Dendritic cell treated with granulocyte-macrophage colony-stimulating factor and Interleukin-4, amounts not matched to agents 40 ng/mL and 50 ng/mL, for 4 days (primary cell): ENCODE results near the gene QPCT.
"Not testable (repeated sequence)": the region's sequence is repeated elsewhere in the genome, so short reads cannot be mapped to it uniquely, and the experiment has no call there.

Source experiments
- H3K27ac Mint-ChIP-seq: one replicate; pipeline ENCODE4 v1.8.0; 2022; ENCODE audit warnings: mild to moderate bottlenecking, mixed read lengths
- H3K27me3 Mint-ChIP-seq: one replicate; pipeline ENCODE4 v1.8.0; 2022; ENCODE audit warnings: mild to moderate bottlenecking, mixed read lengths
- H3K36me3 Mint-ChIP-seq: one replicate; pipeline ENCODE4 v1.8.0; 2022; ENCODE audit warnings: low read depth, mixed read lengths
- H3K4me1 Mint-ChIP-seq: one replicate; pipeline ENCODE4 v1.8.0; 2022; ENCODE audit warnings: low read depth, mixed read lengths
- H3K4me3 Mint-ChIP-seq: one replicate; pipeline ENCODE4 v1.8.0; 2022; ENCODE audit warnings: mild to moderate bottlenecking, moderate library complexity, mixed read lengths
- H3K9me3 Mint-ChIP-seq: one replicate; pipeline ENCODE4 v1.8.0; 2022; ENCODE audit warnings: mixed read lengths
- intact Hi-C: fragments of 100-400 bp; cut with micrococcal nuclease; formaldehyde crosslinking; loops from one replicate; pipeline ENCODE4 v1.15.0; 2022

QPCT gene

DNA sequence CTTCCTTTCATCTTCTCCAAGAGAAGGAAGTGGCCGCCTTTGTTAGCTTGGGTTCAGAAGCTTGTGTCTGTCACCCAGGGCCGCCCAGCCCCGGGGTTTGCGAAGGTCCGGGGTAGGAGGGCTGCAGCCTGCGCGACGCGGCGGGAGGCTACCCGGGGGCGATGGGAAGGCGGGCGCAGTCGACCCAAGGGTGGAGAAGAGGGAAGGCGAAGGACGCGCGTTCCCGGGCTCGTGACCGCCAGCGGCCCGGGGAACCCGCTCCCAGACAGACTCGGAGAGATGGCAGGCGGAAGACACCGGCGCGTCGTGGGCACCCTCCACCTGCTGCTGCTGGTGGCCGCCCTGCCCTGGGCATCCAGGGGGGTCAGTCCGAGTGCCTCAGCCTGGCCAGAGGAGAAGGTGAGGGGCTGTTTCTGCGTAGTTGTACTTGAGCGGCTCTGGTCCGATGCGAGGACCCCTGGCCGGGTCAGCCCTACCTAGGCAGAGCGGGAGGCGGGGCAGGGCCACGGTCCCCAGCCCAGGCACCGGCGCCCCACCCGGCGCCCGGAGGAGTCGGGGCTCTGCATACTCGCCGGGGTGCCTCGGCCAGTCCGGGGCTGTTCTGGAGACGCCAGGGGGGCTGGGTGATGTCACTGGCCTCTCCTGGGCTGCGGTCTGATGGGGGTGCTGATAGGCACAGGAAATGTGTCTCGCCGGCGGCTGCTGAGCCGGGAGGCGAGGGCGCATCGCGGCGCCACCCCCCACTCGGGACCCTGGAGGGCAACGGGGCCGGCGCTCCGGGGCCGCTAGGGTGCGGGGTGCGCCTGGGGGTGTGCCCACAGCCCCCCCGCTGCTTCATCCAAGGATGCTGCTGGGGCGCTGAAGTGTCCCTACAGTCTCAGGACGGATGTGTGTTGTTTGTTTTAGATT lies at the start of gene QPCT:
TSS of gene QPCT (plus strand) at position 178 of the 909 bp plus-strand sequence. CDS start at position 280, 102 bp downstream.
- intact Hi-C loops = loop anchor here (1.0 to 2.0 kb wide), 2 partner anchors 19 to 46 kb away; no protein-coding TSS in a partner anchor
- H3K36me3 Mint-ChIP-seq = peaks cover 16% of the 10 kb centered on the region

DNA sequence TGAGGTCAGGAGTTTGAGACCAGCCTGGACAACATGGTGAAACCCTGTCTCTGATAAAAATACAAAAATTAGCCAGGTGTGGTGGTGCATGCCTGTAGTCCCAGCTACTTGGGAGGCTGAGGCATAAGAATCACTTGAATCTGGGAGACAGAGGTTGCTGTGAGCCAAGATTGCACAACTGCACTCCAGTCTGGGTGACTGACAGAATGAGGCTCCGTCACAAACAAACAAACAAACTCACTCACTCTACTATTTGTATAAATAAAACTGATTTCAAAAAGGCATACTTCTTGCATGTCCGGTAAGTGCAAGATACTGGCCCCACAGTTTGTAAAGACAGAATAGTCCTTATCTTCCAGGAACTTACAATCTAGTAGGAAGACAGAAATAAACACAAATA lies 49.6 kb upstream of the QPCT start:
- H3K27me3 Mint-ChIP-seq, H3K9me3 Mint-ChIP-seq, intact Hi-C loops, H3K4me3 Mint-ChIP-seq: not testable (repeated sequence)
- peak overlapping the region; percentile 25 for H3K27ac Mint-ChIP-seq
- peaks cover 38% of the 10 kb centered on the region for H3K36me3 Mint-ChIP-seq
- peaks cover 39% of the 10 kb centered on the region for H3K4me1 Mint-ChIP-seq

More for the DNA sequence above, at the start of gene QPCT:
- H3K4me3 Mint-ChIP-seq = peak within 1 kb of the TSS; percentile 86
- no peaks in the 10 kb centered on the region for H3K9me3 Mint-ChIP-seq
- peaks cover 64% of the 10 kb centered on the region for H3K4me1 Mint-ChIP-seq
- H3K27me3 Mint-ChIP-seq = no peaks in the 10 kb centered on the region
- H3K27ac Mint-ChIP-seq = peak within 1 kb of the TSS; percentile 88

GRCh38 chr2:37295469-37296073 lies 48.9 kb upstream of the QPCT start:
- Mint-ChIP-seq H3K27me3 (no peaks in the 10 kb centered on the region), H3K9me3 (no peaks in the 10 kb centered on the region), H3K27ac (peak overlapping the region; percentile 25), H3K4me3 (no peak overlapping the region), H3K4me1 (peaks cover 39% of the 10 kb centered on the region), H3K36me3 (peaks cover 32% of the 10 kb centered on the region)
- intact Hi-C loops = no loop called here

GRCh38 chr2:37297632-37298031 lies 46.8 kb upstream of the QPCT start:
- Mint-ChIP-seq H3K27me3 (no peaks in the 10 kb centered on the region), H3K27ac (no peak overlapping the region), H3K4me3 (no peak overlapping the region), H3K9me3 (no peaks in the 10 kb centered on the region), H3K4me1 (peaks cover 36% of the 10 kb centered on the region), H3K36me3 (peaks cover 13% of the 10 kb centered on the region)
- intact Hi-C loops = no loop called here

- no peaks in the 10 kb centered on the region for H3K9me3 Mint-ChIP-seq
- H3K27ac Mint-ChIP-seq = no peak overlapping the region
- intact Hi-C loops = loop anchor here (10.0 kb wide), 1 partner anchor 65 kb away; no protein-coding TSS in a partner anchor
- H3K4me1 Mint-ChIP-seq = peaks cover 43% of the 10 kb centered on the region
- no peaks in the 10 kb centered on the region for H3K27me3 Mint-ChIP-seq
- no peak overlapping the region for H3K4me3 Mint-ChIP-seq
- peaks cover 25% of the 10 kb centered on the region for H3K36me3 Mint-ChIP-seq
Measured at GRCh38 chr2:37300146-37300545, 44.3 kb upstream of the QPCT start.

DNA sequence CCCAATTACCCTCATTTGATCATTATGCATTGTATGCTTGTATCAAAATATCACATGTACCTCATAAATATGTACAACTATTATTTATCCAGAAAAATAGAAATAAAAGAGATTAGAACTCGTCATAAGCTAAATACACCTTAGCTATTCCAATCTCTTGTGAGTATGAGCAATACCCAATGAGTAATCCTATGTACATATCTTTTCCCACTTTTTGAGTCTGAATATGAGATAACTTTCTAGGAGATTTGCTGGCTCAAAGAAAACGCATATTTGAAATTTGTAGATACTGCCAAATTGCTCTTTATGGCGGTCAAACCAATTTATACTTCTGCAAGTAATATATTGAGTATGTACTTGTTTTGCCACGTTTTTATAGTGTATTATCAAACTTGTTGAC lies 43.9 kb upstream of the QPCT start:
- H3K36me3 Mint-ChIP-seq = peaks cover 25% of the 10 kb centered on the region
- intact Hi-C loops = loop anchor here (10.0 kb wide), 1 partner anchor 64 kb away; no protein-coding TSS in a partner anchor
- H3K27ac Mint-ChIP-seq = no peak overlapping the region
- no peaks in the 10 kb centered on the region for H3K27me3 Mint-ChIP-seq
- H3K4me3 Mint-ChIP-seq = no peak overlapping the region
- no peaks in the 10 kb centered on the region for H3K9me3 Mint-ChIP-seq
- peaks cover 39% of the 10 kb centered on the region for H3K4me1 Mint-ChIP-seq

DNA sequence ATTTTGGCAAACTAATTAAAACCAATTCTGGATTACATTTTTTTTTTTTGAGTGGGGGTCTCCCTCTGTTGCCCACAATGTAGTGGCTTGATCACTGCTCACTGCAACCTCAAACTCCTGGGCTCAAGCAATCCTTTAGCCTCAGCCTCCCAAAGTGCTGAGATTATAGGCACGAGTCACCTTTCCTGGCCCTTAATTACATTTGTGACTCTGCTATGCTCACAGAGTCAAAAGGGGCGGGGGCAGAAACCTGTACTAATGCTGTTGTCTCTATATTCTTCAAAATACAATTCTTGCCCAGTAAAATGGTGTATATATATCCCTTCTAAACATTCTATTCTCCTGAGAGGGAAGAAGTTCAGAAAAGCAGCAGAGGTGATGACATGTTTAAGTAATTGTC lies 43.0 kb upstream of the QPCT start:
- Mint-ChIP-seq H3K27me3 (no peaks in the 10 kb centered on the region), H3K9me3 (no peaks in the 10 kb centered on the region), H3K4me3 (no peak overlapping the region), H3K4me1 (peaks cover 38% of the 10 kb centered on the region), H3K36me3 (peaks cover 31% of the 10 kb centered on the region), H3K27ac (no peak overlapping the region)
- intact Hi-C loops = loop anchor here (10.0 kb wide), 1 partner anchor 63 kb away; no protein-coding TSS in a partner anchor

DNA sequence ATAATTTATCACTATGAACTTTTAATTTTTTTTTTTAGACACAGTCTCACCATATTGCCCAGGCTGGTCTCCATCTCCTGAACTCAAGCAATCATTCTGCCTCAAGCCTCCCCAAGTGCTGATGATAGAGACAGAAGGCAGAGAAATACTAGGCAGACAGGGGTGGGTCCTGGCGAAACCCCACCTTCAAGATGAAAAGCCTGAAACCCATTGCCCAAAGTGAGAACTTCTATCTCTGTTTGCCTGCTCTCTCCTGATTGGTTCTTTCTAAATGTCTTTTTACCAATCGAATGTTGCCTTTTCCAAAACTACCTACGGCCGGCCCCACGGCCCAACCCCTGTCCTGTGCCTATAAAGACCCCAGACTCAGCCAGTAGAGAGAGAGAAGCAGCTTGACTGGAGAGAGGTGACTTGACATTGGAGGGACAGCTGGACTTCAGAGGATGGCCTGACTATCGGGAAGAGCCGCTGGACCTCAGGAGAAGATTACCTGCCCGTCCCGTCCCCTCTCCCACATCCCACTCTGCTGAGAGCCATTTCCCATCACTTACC lies 41.7 kb upstream of the QPCT start:
- Mint-ChIP-seq H3K36me3 (peaks cover 33% of the 10 kb centered on the region), H3K4me3 (no peak overlapping the region), H3K27ac (no peak overlapping the region), H3K27me3 (no peaks in the 10 kb centered on the region), H3K4me1 (peaks cover 43% of the 10 kb centered on the region), H3K9me3 (no peaks in the 10 kb centered on the region)
- intact Hi-C loops = loop anchor here (10.0 kb wide), 1 partner anchor 62 kb away; no protein-coding TSS in a partner anchor

GRCh38 chr2:37306024-37306423 lies 38.4 kb upstream of the QPCT start:
- no peaks in the 10 kb centered on the region for H3K27me3 Mint-ChIP-seq
- no peaks in the 10 kb centered on the region for H3K9me3 Mint-ChIP-seq
- intact Hi-C loops = loop anchor here (10.0 kb wide), 1 partner anchor 59 kb away; no protein-coding TSS in a partner anchor
- no peak overlapping the region for H3K27ac Mint-ChIP-seq
- peaks cover 44% of the 10 kb centered on the region for H3K4me1 Mint-ChIP-seq
- H3K36me3 Mint-ChIP-seq = peaks cover 39% of the 10 kb centered on the region
- H3K4me3 Mint-ChIP-seq = no peak overlapping the region

GRCh38 chr2:37307500-37307899 lies 36.9 kb upstream of the QPCT start:
- intact Hi-C loops = loop anchor here (10.0 kb wide), 1 partner anchor 57 kb away; no protein-coding TSS in a partner anchor
- Mint-ChIP-seq H3K4me1 (peaks cover 42% of the 10 kb centered on the region), H3K27ac (peak overlapping the region; percentile 30)

DNA sequence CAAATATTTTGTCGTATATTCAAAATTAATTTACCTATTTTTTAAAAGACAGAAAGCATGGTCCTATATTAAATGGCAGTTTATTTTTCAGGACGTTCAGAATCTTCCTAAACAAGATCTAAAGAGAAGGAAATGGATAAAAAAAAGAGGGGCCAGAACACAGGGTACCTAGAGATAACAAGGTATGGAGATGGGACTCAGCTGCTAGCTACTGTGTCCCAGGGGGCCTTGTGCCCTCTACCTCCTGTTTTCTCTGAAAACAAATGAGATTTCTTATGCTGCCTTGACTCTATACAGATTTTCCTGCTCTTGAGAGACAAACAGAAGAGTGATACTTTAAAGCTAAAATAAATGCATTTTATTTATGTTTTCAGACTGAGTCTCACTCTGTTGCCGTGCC lies 29.1 kb upstream of the QPCT start:
- H3K36me3 Mint-ChIP-seq = peaks cover 37% of the 10 kb centered on the region
- H3K4me3 Mint-ChIP-seq = no peak overlapping the region
- no peak overlapping the region for H3K27ac Mint-ChIP-seq
- no peaks in the 10 kb centered on the region for H3K9me3 Mint-ChIP-seq
- no peaks in the 10 kb centered on the region for H3K27me3 Mint-ChIP-seq
- intact Hi-C loops = no loop called here
- H3K4me1 Mint-ChIP-seq = peaks cover 75% of the 10 kb centered on the region

More at GRCh38 chr2:37307500-37307899, 36.9 kb upstream of the QPCT start:
- no peaks in the 10 kb centered on the region for H3K27me3 Mint-ChIP-seq
- H3K9me3 Mint-ChIP-seq = no peaks in the 10 kb centered on the region
- H3K36me3 Mint-ChIP-seq = peaks cover 41% of the 10 kb centered on the region
- H3K4me3 Mint-ChIP-seq = no peak overlapping the region

DNA sequence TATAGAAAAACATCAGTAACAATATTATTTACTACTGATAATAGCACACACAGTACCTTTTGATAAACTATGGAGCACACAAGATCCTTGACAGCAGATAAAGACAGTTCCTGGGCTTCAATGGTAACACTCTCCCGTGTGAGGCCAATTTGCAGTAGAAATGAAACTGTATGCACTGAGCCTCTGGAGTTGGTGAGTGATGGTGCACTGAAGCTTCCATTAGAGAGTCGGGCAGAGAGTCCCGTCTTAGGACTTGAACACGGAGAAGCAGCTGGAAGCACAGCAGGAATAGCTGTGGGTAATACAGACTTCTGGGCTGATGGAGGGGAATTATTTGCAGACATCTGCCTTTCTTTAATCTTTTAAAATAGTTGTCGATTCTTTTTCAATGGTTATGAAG lies 28.2 kb upstream of the QPCT start:
- H3K27ac Mint-ChIP-seq = no peak overlapping the region
- intact Hi-C loops = no loop called here
- peaks cover 29% of the 10 kb centered on the region for H3K36me3 Mint-ChIP-seq
- H3K4me3 Mint-ChIP-seq = no peak overlapping the region
- no peaks in the 10 kb centered on the region for H3K27me3 Mint-ChIP-seq
- peaks cover 69% of the 10 kb centered on the region for H3K4me1 Mint-ChIP-seq
- H3K9me3 Mint-ChIP-seq = no peaks in the 10 kb centered on the region

DNA sequence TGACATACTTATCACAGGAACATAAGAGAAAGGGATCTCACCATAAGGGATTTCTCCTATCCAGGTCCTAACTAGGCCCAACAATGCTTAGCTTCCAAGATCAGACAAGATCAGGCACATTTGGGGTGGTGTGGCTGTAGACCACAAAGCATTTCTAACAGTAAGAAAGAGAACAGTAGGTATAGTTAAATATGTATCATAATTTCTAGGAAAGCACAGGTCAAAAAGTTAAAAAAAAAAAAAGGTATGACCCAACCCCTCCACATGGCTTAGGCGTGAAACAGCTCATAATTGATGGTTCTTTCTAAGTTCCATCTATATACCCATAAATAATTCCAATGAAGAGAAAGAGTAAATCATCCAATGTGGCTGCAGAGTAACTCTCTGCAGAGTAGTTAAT lies 26.7 kb upstream of the QPCT start:
- H3K9me3 Mint-ChIP-seq = no peaks in the 10 kb centered on the region
- peak overlapping the region; percentile 79 for H3K27ac Mint-ChIP-seq
- H3K4me1 Mint-ChIP-seq = peaks cover 69% of the 10 kb centered on the region
- no peaks in the 10 kb centered on the region for H3K27me3 Mint-ChIP-seq
- peaks cover 28% of the 10 kb centered on the region for H3K36me3 Mint-ChIP-seq
- peak overlapping the region; percentile 59 for H3K4me3 Mint-ChIP-seq
- intact Hi-C loops = no loop called here

GRCh38 chr2:37318401-37318800 lies 26.0 kb upstream of the QPCT start:
- Mint-ChIP-seq H3K4me1 (peaks cover 67% of the 10 kb centered on the region), H3K36me3 (peaks cover 31% of the 10 kb centered on the region)

More at GRCh38 chr2:37318401-37318800, 26.0 kb upstream of the QPCT start:
- H3K27me3 Mint-ChIP-seq = no peaks in the 10 kb centered on the region
- peak overlapping the region; percentile 59 for H3K4me3 Mint-ChIP-seq
- intact Hi-C loops = no loop called here
- no peaks in the 10 kb centered on the region for H3K9me3 Mint-ChIP-seq
- H3K27ac Mint-ChIP-seq = peak overlapping the region; percentile 79
